Activated CD8-positive, alpha-beta memory T cell treated with anti-CD3 and anti-CD28 coated beads, Interleukin-2, amount 10 ng/mL, durations not matched to agents 7 days and 5 days (primary cell): ENCODE measurements around the gene PDIA5. TPM values are rescaled to one million over a fixed set of nuclear protein-coding genes. Genes with fewer than 3 reads are reported as not detected.

ENCODE experiments used
- ATAC-seq: fragments of 150-1000 bp; cut with Tn5 transposase; one replicate; pipeline ENCODE4 v1.10.0; 2021; ENCODE audit warnings: moderate library complexity
- CTCF ChIA-PET: fragments of 350-600 bp; sonication (Branson Sonifier 250); formaldehyde crosslinking; loops from one replicate; lab custom pipeline; 2021; ENCODE audit warnings: antibody characterized with exemption; lab: Charles Lee
- DNase-seq: peaks from one replicate; pipeline ENCODE4 v3.0.0-alpha.2; 2020
- H3K27ac Mint-ChIP-seq: one replicate; pipeline ENCODE4 v1.8.0; 2021; ENCODE audit warnings: mild to moderate bottlenecking, mixed read lengths
- H3K27me3 Mint-ChIP-seq: one replicate; pipeline ENCODE4 v1.8.0; 2021; ENCODE audit warnings: mixed read lengths
- H3K36me3 Mint-ChIP-seq: one replicate; pipeline ENCODE4 v1.8.0; 2021; ENCODE audit warnings: mild to moderate bottlenecking, mixed read lengths
- H3K4me1 Mint-ChIP-seq: one replicate; pipeline ENCODE4 v1.8.0; 2021; ENCODE audit warnings: mixed read lengths
- H3K4me3 Mint-ChIP-seq: one replicate; pipeline ENCODE4 v1.8.0; 2021; ENCODE audit warnings: mild to moderate bottlenecking, moderate library complexity, mixed read lengths
- H3K9me3 Mint-ChIP-seq: one replicate; pipeline ENCODE4 v1.8.0; 2022; ENCODE audit warnings: low read depth, mixed read lengths
- total RNA-seq, 2 experiments: library from RNA; stranded (reverse); gene quantifications; one replicate each; pipeline ENCODE4 v1.2.3, GENCODE V29; 2021

PDIA5 gene
- total RNA-seq, 2 experiments from 2014 or later = 9.4 to 11.1 TPM

DNA sequence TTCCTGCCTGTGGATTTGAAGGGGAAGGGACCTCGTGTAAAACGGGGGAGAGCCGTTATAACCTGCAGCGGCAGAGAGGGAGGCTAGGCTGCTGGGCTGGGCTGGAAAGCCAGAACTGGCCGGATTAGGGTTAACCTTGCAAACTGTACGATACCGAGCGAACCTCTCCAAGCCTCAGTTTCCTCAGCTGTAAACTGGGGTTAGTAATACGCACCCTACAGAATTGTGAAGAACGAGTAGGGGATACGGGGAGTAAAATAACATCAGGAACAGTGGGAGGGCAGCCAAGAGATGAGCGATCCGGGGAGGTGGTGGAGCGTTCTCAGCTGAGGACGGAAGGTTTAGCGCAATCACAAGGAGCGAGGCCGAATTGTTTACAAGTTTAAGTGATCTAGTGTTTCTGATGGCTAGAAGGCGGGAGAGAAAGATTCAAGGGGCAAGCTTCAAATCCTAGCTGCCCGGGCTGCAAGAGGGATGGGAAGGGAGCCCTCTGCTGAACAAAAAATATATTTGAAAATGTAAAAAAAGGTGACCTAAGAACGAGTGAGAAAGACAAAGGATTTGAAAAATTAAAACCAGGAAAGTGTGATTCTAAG is 38.5 kb upstream of the PDIA5 start:
- ATAC-seq = peak; percentile 43
- CTCF ChIA-PET = interaction anchor here (0.7 to 5.7 kb wide), 22 partner anchors 10 to 1482 kb away, joined by 3 to 55 read pairs (median 4); partner anchors contain the start of gene POLQ
- H3K9me3 Mint-ChIP-seq = no peaks in the 10 kb centered on the region
- no peaks in the 10 kb centered on the region for H3K36me3 Mint-ChIP-seq
- peaks cover 12% of the 10 kb centered on the region for H3K4me1 Mint-ChIP-seq
- peaks cover 42% of the 10 kb centered on the region for H3K27me3 Mint-ChIP-seq
- peak overlapping the region; percentile 41 for H3K4me3 Mint-ChIP-seq
- H3K27ac Mint-ChIP-seq = no peak overlapping the region
- DNase-seq = peak; percentile 47

- H3K27me3 Mint-ChIP-seq = peaks cover 34% of the 10 kb centered on the region
- no peak for DNase-seq
- peaks cover 12% of the 10 kb centered on the region for H3K4me1 Mint-ChIP-seq
- no peak overlapping the region for H3K4me3 Mint-ChIP-seq
- no peak overlapping the region for H3K27ac Mint-ChIP-seq
- CTCF ChIA-PET = interaction anchor here (0.6 to 5.7 kb wide), 3 partner anchors 17 to 276 kb away, joined by 3 to 55 read pairs (median 5); no protein-coding TSS in a partner anchor
- no peaks in the 10 kb centered on the region for H3K36me3 Mint-ChIP-seq
- ATAC-seq = no peak
- no peaks in the 10 kb centered on the region for H3K9me3 Mint-ChIP-seq
Measured at GRCh38 chr3:123031051-123031450, 35.8 kb upstream of the PDIA5 start.

DNA sequence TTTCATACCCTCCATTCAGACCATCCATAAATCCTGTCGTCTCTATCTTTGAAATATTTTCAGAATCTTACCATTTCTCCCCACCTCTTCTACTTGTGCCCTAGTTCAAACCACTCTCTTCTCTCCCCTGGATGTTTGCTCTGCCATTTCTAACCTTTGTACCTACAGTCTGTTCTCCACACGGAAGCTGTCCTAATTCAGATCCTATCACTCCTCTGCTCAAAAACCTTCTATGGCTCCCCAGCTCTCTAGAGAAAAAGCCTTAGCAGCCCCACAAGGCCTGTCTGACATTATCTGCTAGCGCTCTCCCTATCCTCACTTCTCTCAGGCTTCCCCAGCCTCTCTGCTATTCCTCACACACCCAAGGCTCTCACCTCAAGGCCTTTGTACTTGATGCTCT is 34.8 kb upstream of the PDIA5 start:
- no peak for DNase-seq
- no peak for ATAC-seq
- H3K9me3 Mint-ChIP-seq = no peaks in the 10 kb centered on the region
- no peak overlapping the region for H3K27ac Mint-ChIP-seq
- H3K27me3 Mint-ChIP-seq = peaks cover 32% of the 10 kb centered on the region
- peaks cover 7% of the 10 kb centered on the region for H3K4me1 Mint-ChIP-seq
- H3K4me3 Mint-ChIP-seq = no peak overlapping the region
- H3K36me3 Mint-ChIP-seq = no peaks in the 10 kb centered on the region
- CTCF ChIA-PET = interaction anchor here (1.1 to 5.7 kb wide), 4 partner anchors 89 to 1485 kb away, joined by 3 to 55 read pairs (median 4); no protein-coding TSS in a partner anchor

GRCh38 chr3:123034120-123034519 is 32.7 kb upstream of the PDIA5 start:
- no peaks in the 10 kb centered on the region for H3K9me3 Mint-ChIP-seq
- DNase-seq (no peak), ATAC-seq (no peak)
- H3K27ac Mint-ChIP-seq = no peak overlapping the region
- peaks cover 50% of the 10 kb centered on the region for H3K27me3 Mint-ChIP-seq
- CTCF ChIA-PET = no interaction called here
- H3K4me1 Mint-ChIP-seq = no peaks in the 10 kb centered on the region
- no peaks in the 10 kb centered on the region for H3K36me3 Mint-ChIP-seq
- no peak overlapping the region for H3K4me3 Mint-ChIP-seq

DNA sequence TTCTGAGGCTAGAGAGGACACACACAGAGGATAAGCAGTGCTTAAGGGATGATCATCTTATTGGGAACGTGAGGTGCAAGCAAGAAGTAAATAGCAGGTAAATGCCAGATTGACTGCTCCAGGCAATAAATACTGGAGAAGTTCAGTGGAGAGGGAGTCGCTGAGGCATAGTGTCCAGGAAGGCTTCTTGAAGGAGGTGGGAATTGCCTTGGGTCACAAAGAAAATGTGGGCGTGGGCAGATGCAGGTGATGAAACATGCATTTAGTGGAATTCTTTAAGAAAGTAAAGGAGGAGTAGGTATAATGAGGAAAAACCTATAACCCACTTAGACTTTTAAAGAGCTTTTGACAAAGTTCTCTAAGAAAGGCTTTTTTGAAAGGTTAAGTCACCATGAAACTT is 31.8 kb upstream of the PDIA5 start:
- Mint-ChIP-seq H3K27me3 (peaks cover 55% of the 10 kb centered on the region), H3K4me1 (no peaks in the 10 kb centered on the region), H3K27ac (no peak overlapping the region), H3K36me3 (no peaks in the 10 kb centered on the region), H3K4me3 (no peak overlapping the region), H3K9me3 (no peaks in the 10 kb centered on the region)
- ATAC-seq (no peak), DNase-seq (no peak)
- CTCF ChIA-PET = no interaction called here

DNA sequence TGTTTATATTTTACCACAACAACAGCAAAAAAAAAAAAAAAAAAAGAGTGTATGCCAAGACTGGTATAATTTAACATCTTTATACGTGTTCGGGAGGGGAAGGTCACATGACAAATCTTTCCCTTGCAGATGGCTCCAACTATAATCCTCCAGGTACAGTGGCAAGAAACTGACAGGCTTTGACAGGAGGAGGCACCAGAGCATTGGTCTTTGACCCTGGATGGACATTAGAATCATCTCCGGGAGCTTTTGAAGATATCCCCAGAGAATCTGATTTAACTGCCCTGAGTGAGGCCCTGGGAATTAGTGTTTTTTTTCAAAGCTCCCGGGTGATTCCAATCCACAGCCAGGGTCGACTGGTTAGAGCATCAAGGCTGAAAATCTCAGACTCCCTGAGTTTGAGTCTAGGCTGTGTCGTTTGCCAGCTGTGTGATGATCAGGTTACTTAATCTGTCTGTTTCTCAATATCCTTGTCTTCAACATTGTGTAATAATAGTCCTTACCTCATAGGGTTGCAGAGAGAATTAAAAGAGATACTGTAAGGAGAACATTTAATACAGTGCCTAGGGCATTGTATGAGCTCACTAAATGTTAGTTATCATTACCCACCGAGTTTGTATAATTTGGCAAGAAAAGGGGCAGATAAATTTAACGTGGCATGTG is 30.3 kb upstream of the PDIA5 start:
- CTCF ChIA-PET = no interaction called here
- no peak overlapping the region for H3K4me3 Mint-ChIP-seq
- ATAC-seq (no peak), DNase-seq (no peak)
- H3K36me3 Mint-ChIP-seq = no peaks in the 10 kb centered on the region
- no peaks in the 10 kb centered on the region for H3K4me1 Mint-ChIP-seq
- no peak overlapping the region for H3K27ac Mint-ChIP-seq
- no peaks in the 10 kb centered on the region for H3K9me3 Mint-ChIP-seq
- peaks cover 64% of the 10 kb centered on the region for H3K27me3 Mint-ChIP-seq

DNA sequence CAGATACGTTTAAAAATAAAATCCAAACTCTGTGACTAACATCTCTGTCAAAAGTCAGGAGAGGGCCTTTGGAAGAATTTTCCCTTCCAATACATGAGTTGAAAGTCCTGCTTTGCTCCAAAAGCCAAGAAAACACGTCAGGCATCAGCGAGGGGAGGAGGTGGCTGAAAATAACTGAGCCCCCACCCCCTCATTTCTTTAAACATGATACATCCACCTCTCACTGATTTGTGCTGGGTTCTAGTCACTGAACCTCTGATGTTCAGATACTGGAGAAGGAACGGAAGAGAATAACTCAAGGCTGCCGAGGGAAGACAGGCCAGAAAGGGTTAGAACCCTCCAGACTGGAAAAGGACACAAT is 29.8 kb upstream of the PDIA5 start:
- Mint-ChIP-seq H3K4me3 (no peak overlapping the region), H3K27me3 (peaks cover 69% of the 10 kb centered on the region), H3K9me3 (no peaks in the 10 kb centered on the region), H3K4me1 (no peaks in the 10 kb centered on the region), H3K27ac (no peak overlapping the region), H3K36me3 (no peaks in the 10 kb centered on the region)
- no peak for DNase-seq
- ATAC-seq = no peak
- CTCF ChIA-PET = no interaction called here

DNA sequence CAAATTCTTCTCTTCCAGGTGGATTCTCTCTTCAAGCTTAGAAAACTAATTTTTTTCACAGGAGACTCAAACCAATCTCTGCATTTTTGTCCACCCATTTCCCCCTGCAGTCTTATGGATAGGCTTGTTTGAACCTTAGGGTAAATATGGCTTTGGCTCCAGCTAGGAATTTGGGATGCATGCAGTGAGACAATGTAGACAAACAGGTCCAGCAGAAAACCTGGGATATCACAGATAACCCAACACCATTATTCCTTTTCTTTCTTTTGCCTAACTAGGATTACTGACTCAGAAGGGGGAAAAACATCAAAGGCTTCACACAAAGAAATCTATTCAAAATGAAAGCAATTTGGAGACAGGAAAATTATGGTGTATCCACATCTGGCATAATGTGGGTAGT is 28.1 kb upstream of the PDIA5 start:
- Mint-ChIP-seq H3K4me3 (no peak overlapping the region), H3K27ac (no peak overlapping the region)
- CTCF ChIA-PET = no interaction called here

DNA sequence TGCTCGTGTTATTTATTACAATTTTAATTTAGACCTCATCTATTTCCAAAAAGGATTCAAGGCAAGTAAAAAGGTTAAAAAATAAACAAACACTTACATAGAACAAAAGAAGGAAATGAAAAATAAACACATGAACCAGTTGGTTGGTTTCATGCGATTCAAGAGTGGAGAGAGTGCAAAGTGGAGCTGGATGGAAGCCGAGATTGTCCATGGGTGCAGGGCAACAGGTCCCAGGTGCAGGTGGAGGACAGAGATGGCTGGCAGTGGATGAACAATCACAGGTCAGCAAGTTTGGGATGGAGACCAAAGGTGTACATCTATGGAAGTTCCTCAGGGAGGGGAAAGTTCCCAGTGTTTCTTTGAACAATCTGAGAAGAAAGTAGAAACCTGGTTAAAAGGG is 27.6 kb upstream of the PDIA5 start:
- CTCF ChIA-PET = no interaction called here
- Mint-ChIP-seq H3K27ac (no peak overlapping the region), H3K9me3 (no peaks in the 10 kb centered on the region), H3K27me3 (peaks cover 76% of the 10 kb centered on the region), H3K36me3 (no peaks in the 10 kb centered on the region), H3K4me3 (no peak overlapping the region), H3K4me1 (no peaks in the 10 kb centered on the region)
- DNase-seq (no peak), ATAC-seq (no peak)

More for the DNA sequence above, 28.1 kb upstream of the PDIA5 start:
- Mint-ChIP-seq H3K27me3 (peaks cover 75% of the 10 kb centered on the region), H3K36me3 (no peaks in the 10 kb centered on the region), H3K4me1 (no peaks in the 10 kb centered on the region), H3K9me3 (no peaks in the 10 kb centered on the region)
- ATAC-seq (no peak), DNase-seq (no peak)

GRCh38 chr3:123042413-123042812 is 24.4 kb upstream of the PDIA5 start:
- no peak for ATAC-seq
- CTCF ChIA-PET = no interaction called here
- no peak for DNase-seq
- no peak overlapping the region for H3K27ac Mint-ChIP-seq
- H3K27me3 Mint-ChIP-seq = peaks cover 64% of the 10 kb centered on the region
- H3K4me3 Mint-ChIP-seq = no peak overlapping the region
- no peaks in the 10 kb centered on the region for H3K36me3 Mint-ChIP-seq
- no peaks in the 10 kb centered on the region for H3K4me1 Mint-ChIP-seq
- H3K9me3 Mint-ChIP-seq = no peaks in the 10 kb centered on the region

GRCh38 chr3:123044981-123045763 is 21.7 kb upstream of the PDIA5 start:
- H3K4me1 Mint-ChIP-seq = no peaks in the 10 kb centered on the region
- H3K9me3 Mint-ChIP-seq = no peaks in the 10 kb centered on the region
- CTCF ChIA-PET = interaction anchor here (1.0 kb wide), 2 partner anchors 12 to 15 kb away, joined by 3 to 4 read pairs; no protein-coding TSS in a partner anchor
- no peaks in the 10 kb centered on the region for H3K36me3 Mint-ChIP-seq
- no peak overlapping the region for H3K27ac Mint-ChIP-seq
- ATAC-seq = no peak
- no peak for DNase-seq
- H3K4me3 Mint-ChIP-seq = no peak overlapping the region
- H3K27me3 Mint-ChIP-seq = peaks cover 50% of the 10 kb centered on the region

- CTCF ChIA-PET = no interaction called here
- no peaks in the 10 kb centered on the region for H3K9me3 Mint-ChIP-seq
- no peak overlapping the region for H3K27ac Mint-ChIP-seq
- H3K4me1 Mint-ChIP-seq = no peaks in the 10 kb centered on the region
- no peak overlapping the region for H3K4me3 Mint-ChIP-seq
- ATAC-seq (no peak), DNase-seq (no peak)
- no peaks in the 10 kb centered on the region for H3K36me3 Mint-ChIP-seq
- peaks cover 46% of the 10 kb centered on the region for H3K27me3 Mint-ChIP-seq
Measured at GRCh38 chr3:123046262-123047061, 20.4 kb upstream of the PDIA5 start.

GRCh38 chr3:123047062-123047319 is 19.8 kb upstream of the PDIA5 start:
- DNase-seq (no peak), ATAC-seq (no peak)
- no peaks in the 10 kb centered on the region for H3K36me3 Mint-ChIP-seq
- no peak overlapping the region for H3K27ac Mint-ChIP-seq
- no peaks in the 10 kb centered on the region for H3K9me3 Mint-ChIP-seq
- no peak overlapping the region for H3K4me3 Mint-ChIP-seq
- peaks cover 43% of the 10 kb centered on the region for H3K27me3 Mint-ChIP-seq
- CTCF ChIA-PET = no interaction called here
- no peaks in the 10 kb centered on the region for H3K4me1 Mint-ChIP-seq
